ENCODE results near the gene PRKACG. TPM values are rescaled to one million over a fixed set of nuclear protein-coding genes. Genes with fewer than 3 reads are reported as not detected.
A peak's percentile ranks its signal among the peaks of the same experiment; 100 is the strongest.

PRKACG gene
- total and polyA plus RNA-seq, 2 experiments from 2014 or later: not detected

- no peak for TF ChIP-seq ZNF331 (CRISPR knock-in tag; IDR thresholded peaks at IDR 0.05; ENCODE audit: low read depth)
- no peak for TF ChIP-seq CREB1 (CRISPR knock-in tag; IDR thresholded peaks at IDR 0.05; ENCODE audit: low read depth)
- no peak for TF ChIP-seq ETS1 (IDR thresholded peaks at IDR 0.05)
- TF ChIP-seq NANOG (IDR thresholded peaks at IDR 0.05; ENCODE audit: borderline replicate concordance): no peak
- TF ChIP-seq EZH2phosphoT487 (IDR thresholded peaks at IDR 0.05; ENCODE audit: unreplicated experiment): no peak
- TF ChIP-seq ZNF462 (CRISPR knock-in tag; IDR thresholded peaks at IDR 0.05): no peak
- no peak for TF ChIP-seq ZNF114 (CRISPR knock-in tag; IDR thresholded peaks at IDR 0.05)
- Histone ChIP-seq H2AFZ (no peak overlapping the region), H3K27me3 (ENCODE audit: insufficient read depth) (no peaks in the 10 kb centered on the region), H3F3A (replicated peaks; ENCODE audit: low read depth) (no peaks in the 10 kb centered on the region; the same call in 1 of the 2 replicates), H4K20me1 (replicated peaks; ENCODE audit: insufficient read depth) (no peaks in the 10 kb centered on the region), H3K36me3 (ENCODE audit: insufficient read depth) (no peaks in the 10 kb centered on the region), H3K4me2 (no peak overlapping the region), H3K79me2 (replicated peaks; ENCODE audit: insufficient read depth) (no peaks in the 10 kb centered on the region), H3K27ac (ENCODE audit: low read depth) (no peak overlapping the region), H3K4me3 (no peak overlapping the region), H3K4me1 (ENCODE audit: insufficient read depth) (peaks cover 21% of the 10 kb centered on the region), H3K9me2 (ENCODE audit: insufficient read depth) (no peaks in the 10 kb centered on the region)
- ATAC-seq (no peak), DNase-seq (ENCODE audit: low spot score) (no peak)
- Mint-ChIP-seq H3K4me1 (peaks cover 34% of the 10 kb centered on the region), H3K27me3 (ENCODE audit: insufficient read depth, low read depth, poor library complexity) (peaks cover 2% of the 10 kb centered on the region), H3K27ac (0 out of 2 replicates have a peak overlapping the region, but pooled peaks have one; percentile 15), H3K36me3 (ENCODE audit: low read depth) (peaks cover 3% of the 10 kb centered on the region; the same call in 2 of the 3 replicates), H3K4me3 (no peak overlapping the region), H3K9me3 (no peaks in the 10 kb centered on the region)
Observed at GRCh38 chr9:68983008-68983411, 30.9 kb downstream of the PRKACG start.
